ENCODE results near the gene UROC1. TPM values are rescaled to one million over a fixed set of nuclear protein-coding genes. Genes with fewer than 3 reads are reported as not detected.
A peak's percentile ranks its signal among the peaks of the same experiment; 100 is the strongest.

Gene UROC1
- total and polyA plus RNA-seq, 4 experiments from 2014 or later = not detected

- no peak for DNase-seq
- H3K27me3 ChIP-seq (ENCODE audit: insufficient read depth, low read length) = no peaks in the 10 kb centered on the region
- Mint-ChIP-seq H3K9me3 (no peaks in the 10 kb centered on the region), H3K27me3 (no peaks in the 10 kb centered on the region), H3K36me3 (peaks cover 0 to 8% of the 10 kb centered on the region in 2 donors), H3K4me3 (no peak overlapping the region), H3K27ac (no peak overlapping the region), H3K4me1 (peaks cover 9 to 24% (median 18%) of the 10 kb centered on the region in 4 donors)
- CTCF ChIA-PET (ENCODE audit: partially characterized antibody) = no interaction called here
- H3K4me1 ChIP-seq (ENCODE audit: insufficient read depth, low read length) = peaks cover 16% of the 10 kb centered on the region
- H3K9me3 ChIP-seq (ENCODE audit: control insufficient read depth in 1 of 2, low read length in 2 of 2) = no peaks in the 10 kb centered on the region
- H3K27ac ChIP-seq (ENCODE audit: low read depth, low read length) = no peak overlapping the region
- intact Hi-C loops (cut with micrococcal nuclease) = loop anchor here (5.0 to 10.0 kb wide), 3 partner anchors 224 to 1576 kb away; partner anchors contain the start of genes ABTB1, CHCHD6 and SEC61A1
- POLR2A ChIA-PET (ENCODE audit: partially characterized antibody) = no interaction called here
- no peak overlapping the region for H3K4me3 ChIP-seq (ENCODE audit: low read length in 2 of 2)
- no peaks in the 10 kb centered on the region for H3K36me3 ChIP-seq (ENCODE audit: insufficient read depth, low read length)
Measured at GRCh38 chr3:126478581-126479310, 38.8 kb downstream of the UROC1 start.

- POLR2A ChIA-PET (ENCODE audit: partially characterized antibody) = no interaction called here
- peaks cover 26 to 42% (median 35%) of the 10 kb centered on the region in 4 donors for H3K4me1 Mint-ChIP-seq
- no peaks in the 10 kb centered on the region for H3K9me3 Mint-ChIP-seq
- Histone ChIP-seq H3K27ac (ENCODE audit: low read depth, low read length) (no peak overlapping the region), H3K27me3 (ENCODE audit: insufficient read depth, low read length) (no peaks in the 10 kb centered on the region), H3K4me1 (ENCODE audit: insufficient read depth, low read length) (peaks cover 33% of the 10 kb centered on the region), H3K9me3 (ENCODE audit: control insufficient read depth in 1 of 2, low read length in 2 of 2) (no peaks in the 10 kb centered on the region), H3K36me3 (ENCODE audit: insufficient read depth, low read length) (no peaks in the 10 kb centered on the region), H3K4me3 (ENCODE audit: low read length in 2 of 2) (no peak overlapping the region)
- peak overlapping the region in 7 of 8 donors; percentile 62 to 87 (median 79) for H3K4me3 Mint-ChIP-seq
- DNase-seq = no peak
- peak overlapping the region; percentile 77 to 97 (median 92) for H3K27ac Mint-ChIP-seq
- intact Hi-C loops (cut with micrococcal nuclease) = loop anchor here (2.0 to 10.0 kb wide), 4 partner anchors 120 to 1578 kb away; partner anchors contain the start of genes ABTB1, CHCHD6, KLF15 and SEC61A1
- CTCF ChIA-PET (ENCODE audit: partially characterized antibody) = interaction anchor here (1.6 kb wide), 1 partner anchor 46 kb away, joined by 5 read pairs; no protein-coding TSS in a partner anchor
- no peaks in the 10 kb centered on the region for H3K27me3 Mint-ChIP-seq
- H3K36me3 Mint-ChIP-seq = peaks cover 6 to 24% of the 10 kb centered on the region in 2 donors
Measured at GRCh38 chr3:126477061-126477380, 40.6 kb downstream of the UROC1 start.

GRCh38 chr3:126476166-126477060, 41.2 kb downstream of the UROC1 start:
- Mint-ChIP-seq H3K27ac (peak overlapping the region; percentile 77 to 98 (median 92)), H3K9me3 (no peaks in the 10 kb centered on the region), H3K27me3 (no peaks in the 10 kb centered on the region), H3K4me1 (peaks cover 27 to 46% (median 37%) of the 10 kb centered on the region in 4 donors), H3K4me3 (peak overlapping the region; percentile 84 to 92 (median 87)), H3K36me3 (peaks cover 7 to 27% of the 10 kb centered on the region in 2 donors)
- Histone ChIP-seq H3K9me3 (ENCODE audit: control insufficient read depth in 1 of 2, low read length in 2 of 2) (no peaks in the 10 kb centered on the region), H3K36me3 (ENCODE audit: insufficient read depth, low read length) (peaks cover 2% of the 10 kb centered on the region), H3K27ac (ENCODE audit: low read depth, low read length) (peak overlapping the region; percentile 64), H3K27me3 (ENCODE audit: insufficient read depth, low read length) (no peaks in the 10 kb centered on the region), H3K4me3 (ENCODE audit: low read length in 2 of 2) (peak overlapping the region; percentile 60 to 73), H3K4me1 (ENCODE audit: insufficient read depth, low read length) (peaks cover 36% of the 10 kb centered on the region)
- DNase-seq = peak in 2 of 5 donors; percentile 6 to 50
- CTCF ChIA-PET (ENCODE audit: partially characterized antibody) = interaction anchor here (1.6 kb wide), 1 partner anchor 46 kb away, joined by 5 read pairs; no protein-coding TSS in a partner anchor
- intact Hi-C loops (cut with micrococcal nuclease) = loop anchor here (2.0 to 10.0 kb wide), 4 partner anchors 120 to 1578 kb away; partner anchors contain the start of genes ABTB1, CHCHD6, KLF15 and SEC61A1
- POLR2A ChIA-PET (ENCODE audit: partially characterized antibody) = interaction anchor here (0.5 to 2.0 kb wide), 8 partner anchors 11 to 1195 kb away, joined by 3 to 9 read pairs (median 4); partner anchors contain the start of genes SLC41A3 and TPRA1

- Histone ChIP-seq H3K4me1 (ENCODE audit: insufficient read depth, low read length) (peaks cover 36% of the 10 kb centered on the region), H3K27ac (ENCODE audit: low read depth, low read length) (peak within 1 kb of the TSS; percentile 64), H3K36me3 (ENCODE audit: insufficient read depth, low read length) (peaks cover 11% of the 10 kb centered on the region), H3K27me3 (ENCODE audit: insufficient read depth, low read length) (no peaks in the 10 kb centered on the region), H3K4me3 (ENCODE audit: low read length in 2 of 2) (peak within 1 kb of the TSS; percentile 60 to 73), H3K9me3 (ENCODE audit: control insufficient read depth in 1 of 2, low read length in 2 of 2) (no peaks in the 10 kb centered on the region)
- DNase-seq = peak; percentile 90 to 93 (median 92)
- Mint-ChIP-seq H3K27me3 (no peaks in the 10 kb centered on the region), H3K4me3 (peak within 1 kb of the TSS; percentile 87 to 94 (median 92)), H3K27ac (peak within 1 kb of the TSS; percentile 83 to 98 (median 92)), H3K9me3 (no peaks in the 10 kb centered on the region), H3K4me1 (peaks cover 30 to 55% (median 44%) of the 10 kb centered on the region in 4 donors), H3K36me3 (peaks cover 16 to 36% of the 10 kb centered on the region in 2 donors)
- POLR2A ChIA-PET (ENCODE audit: partially characterized antibody) = interaction anchor here (1.0 to 2.0 kb wide), 9 partner anchors 9 to 1196 kb away, joined by 3 to 9 read pairs (median 4); partner anchors contain the start of genes SLC41A3 and TPRA1
- CTCF ChIA-PET (ENCODE audit: partially characterized antibody) = interaction anchor here (0.8 to 1.6 kb wide), 2 partner anchors 13 to 47 kb away, joined by 3 to 5 read pairs; no protein-coding TSS in a partner anchor
- intact Hi-C loops (cut with micrococcal nuclease) = loop anchor here (1.0 to 10.0 kb wide), 7 partner anchors 119 to 1579 kb away; partner anchors contain the start of genes ABTB1, CHCHD6, KLF15 and SEC61A1
Measured at GRCh38 chr3:126475413-126476114, 42.0 kb downstream of the UROC1 start, which contains the start of gene ZXDC. Gene ZXDC, minus strand, starts transcription at chr3:126475891. Its CDS starts 26 bp downstream, at chr3:126475865.

GRCh38 chr3:126474498-126475412, 42.8 kb downstream of the UROC1 start:
- H3K9me3 Mint-ChIP-seq = no peaks in the 10 kb centered on the region
- peaks cover 34 to 61% (median 50%) of the 10 kb centered on the region in 4 donors for H3K4me1 Mint-ChIP-seq
- ChIA-PET CTCF (ENCODE audit: partially characterized antibody) (interaction anchor here (0.8 kb wide), 1 partner anchor 12 kb away, joined by 3 read pairs; no protein-coding TSS in a partner anchor), POLR2A (ENCODE audit: partially characterized antibody) (interaction anchor here (0.6 to 2.0 kb wide), 9 partner anchors 9 to 1116 kb away, joined by 3 to 9 read pairs (median 4); partner anchors contain the start of genes SLC41A3 and TPRA1)
- peak overlapping the region; percentile 60 for H3K27ac ChIP-seq (ENCODE audit: low read depth, low read length)
- H3K4me3 Mint-ChIP-seq = peak overlapping the region; percentile 86 to 94 (median 91)
- H3K27me3 Mint-ChIP-seq = no peaks in the 10 kb centered on the region
- H3K9me3 ChIP-seq (ENCODE audit: control insufficient read depth in 1 of 2, low read length in 2 of 2) = no peaks in the 10 kb centered on the region
- peaks cover 36% of the 10 kb centered on the region for H3K4me1 ChIP-seq (ENCODE audit: insufficient read depth, low read length)
- H3K36me3 Mint-ChIP-seq = peaks cover 22 to 44% of the 10 kb centered on the region in 2 donors
- intact Hi-C loops (cut with micrococcal nuclease) = loop anchor here (1.0 to 10.0 kb wide), 6 partner anchors 228 to 1580 kb away; partner anchors contain the start of genes ABTB1, CHCHD6 and SEC61A1
- peaks cover 19% of the 10 kb centered on the region for H3K36me3 ChIP-seq (ENCODE audit: insufficient read depth, low read length)
- peak overlapping the region; percentile 37 to 58 for H3K4me3 ChIP-seq (ENCODE audit: low read length in 2 of 2)
- no peaks in the 10 kb centered on the region for H3K27me3 ChIP-seq (ENCODE audit: insufficient read depth, low read length)
- H3K27ac Mint-ChIP-seq = peak overlapping the region; percentile 86 to 93 (median 91)
- DNase-seq = peak; percentile 6 to 53 (median 27)

Data from CD4-positive, alpha-beta memory T cell (primary cell).